Activated naive CD4-positive, alpha-beta T cell treated with anti-CD3 and anti-CD28 coated beads, Interleukin-2, amount 10 ng/mL, durations not matched to agents 7 days and 5 days (primary cell): ENCODE measurements around the gene STRN3.
A peak's percentile ranks its signal among the peaks of the same experiment; 100 is the strongest.
"Not testable (repeated sequence)": the region's sequence is repeated elsewhere in the genome, so short reads cannot be mapped to it uniquely, and the experiment has no call there.

Experiments used
- CTCF ChIA-PET: fragments of 350-600 bp; sonication (Branson Sonifier 250); formaldehyde crosslinking; loops from one replicate; lab custom pipeline; 2021; ENCODE audit warnings: antibody characterized with exemption; lab: Charles Lee
- DNase-seq: peaks from one replicate; pipeline ENCODE4 v3.0.0-alpha.2; 2020
- H3K27ac Mint-ChIP-seq: one replicate; pipeline ENCODE4 v1.8.0; 2021; ENCODE audit warnings: mild to moderate bottlenecking, moderate library complexity, mixed read lengths
- H3K27me3 Mint-ChIP-seq: one replicate; pipeline ENCODE4 v1.8.0; 2021; ENCODE audit warnings: mild to moderate bottlenecking, mixed read lengths
- H3K36me3 Mint-ChIP-seq: one replicate; pipeline ENCODE4 v1.8.0; 2021; ENCODE audit warnings: mixed read lengths
- H3K4me1 Mint-ChIP-seq: one replicate; pipeline ENCODE4 v1.8.0; 2021; ENCODE audit warnings: mixed read lengths
- H3K4me3 Mint-ChIP-seq: one replicate; pipeline ENCODE4 v1.8.0; 2021; ENCODE audit warnings: mild to moderate bottlenecking, moderate library complexity, mixed read lengths
- H3K9me3 Mint-ChIP-seq: one replicate; pipeline ENCODE4 v1.8.0; 2021; ENCODE audit warnings: mixed read lengths

STRN3 gene

GRCh38 chr14:31024577-31025366 is 1.4 kb downstream of the STRN3 start:
- no peak for DNase-seq
- Mint-ChIP-seq H3K9me3 (no peaks in the 10 kb centered on the region), H3K27ac (peak overlapping the region; percentile 80), H3K27me3 (no peaks in the 10 kb centered on the region), H3K4me1 (peaks cover 42% of the 10 kb centered on the region), H3K4me3 (peak overlapping the region; percentile 85), H3K36me3 (peaks cover 21% of the 10 kb centered on the region)
- CTCF ChIA-PET = no interaction called here

- Mint-ChIP-seq H3K27me3 (no peaks in the 10 kb centered on the region), H3K4me3 (peak overlapping the region; percentile 85), H3K4me1 (peaks cover 39% of the 10 kb centered on the region), H3K9me3 (no peaks in the 10 kb centered on the region), H3K27ac (no peak overlapping the region), H3K36me3 (peaks cover 21% of the 10 kb centered on the region)
- CTCF ChIA-PET = no interaction called here
- no peak for DNase-seq
These were observed 2.1 kb downstream of the STRN3 start for GRCh38 chr14:31024010-31024480.

- H3K4me1 Mint-ChIP-seq = peaks cover 37% of the 10 kb centered on the region
- no peaks in the 10 kb centered on the region for H3K9me3 Mint-ChIP-seq
- H3K27me3 Mint-ChIP-seq = no peaks in the 10 kb centered on the region
- CTCF ChIA-PET = no interaction called here
- H3K4me3 Mint-ChIP-seq = no peak overlapping the region
- no peak overlapping the region for H3K27ac Mint-ChIP-seq
- no peak for DNase-seq
- peaks cover 25% of the 10 kb centered on the region for H3K36me3 Mint-ChIP-seq
These were observed 3.8 kb downstream of the STRN3 start for GRCh38 chr14:31022386-31022785.

GRCh38 chr14:31021576-31021949 is 4.6 kb downstream of the STRN3 start:
- Mint-ChIP-seq H3K4me1 (peaks cover 30% of the 10 kb centered on the region), H3K27ac (no peak overlapping the region), H3K9me3 (no peaks in the 10 kb centered on the region)

GRCh38 chr14:31020834-31021575 is 5.2 kb downstream of the STRN3 start:
- H3K9me3 Mint-ChIP-seq = no peaks in the 10 kb centered on the region
- H3K4me3 Mint-ChIP-seq = no peak overlapping the region
- no peak for DNase-seq
- no peaks in the 10 kb centered on the region for H3K27me3 Mint-ChIP-seq
- no peak overlapping the region for H3K27ac Mint-ChIP-seq
- peaks cover 30% of the 10 kb centered on the region for H3K4me1 Mint-ChIP-seq
- CTCF ChIA-PET = no interaction called here
- peaks cover 25% of the 10 kb centered on the region for H3K36me3 Mint-ChIP-seq

More at GRCh38 chr14:31021576-31021949, 4.6 kb downstream of the STRN3 start:
- no peaks in the 10 kb centered on the region for H3K27me3 Mint-ChIP-seq
- DNase-seq = no peak
- CTCF ChIA-PET = no interaction called here
- no peak overlapping the region for H3K4me3 Mint-ChIP-seq
- H3K36me3 Mint-ChIP-seq = peaks cover 25% of the 10 kb centered on the region

GRCh38 chr14:31018057-31018645 is 8.0 kb downstream of the STRN3 start:
- H3K9me3 Mint-ChIP-seq = no peaks in the 10 kb centered on the region
- H3K4me1 Mint-ChIP-seq = peaks cover 13% of the 10 kb centered on the region
- CTCF ChIA-PET = no interaction called here
- no peaks in the 10 kb centered on the region for H3K27me3 Mint-ChIP-seq
- H3K4me3 Mint-ChIP-seq = no peak overlapping the region
- no peak for DNase-seq
- no peak overlapping the region for H3K27ac Mint-ChIP-seq
- H3K36me3 Mint-ChIP-seq = peaks cover 25% of the 10 kb centered on the region

- Mint-ChIP-seq H3K4me3 (no peak overlapping the region), H3K27ac (no peak overlapping the region), H3K4me1 (no peaks in the 10 kb centered on the region), H3K27me3 (no peaks in the 10 kb centered on the region), H3K9me3 (no peaks in the 10 kb centered on the region), H3K36me3 (peaks cover 13% of the 10 kb centered on the region)
- CTCF ChIA-PET = interaction anchor here (0.9 kb wide), 1 partner anchor 32 kb away, joined by 3 read pairs; no protein-coding TSS in a partner anchor
- DNase-seq = no peak
These were observed 12.3 kb downstream of the STRN3 start for GRCh38 chr14:31013841-31014240.

GRCh38 chr14:31010935-31011334 is 15.2 kb downstream of the STRN3 start:
- no peaks in the 10 kb centered on the region for H3K27me3 Mint-ChIP-seq
- CTCF ChIA-PET = no interaction called here
- H3K27ac Mint-ChIP-seq = no peak overlapping the region

GRCh38 chr14:31009836-31010574 is 16.2 kb downstream of the STRN3 start:
- H3K27me3 Mint-ChIP-seq = no peaks in the 10 kb centered on the region
- H3K9me3 Mint-ChIP-seq = no peaks in the 10 kb centered on the region
- no peaks in the 10 kb centered on the region for H3K4me1 Mint-ChIP-seq
- DNase-seq = no peak
- CTCF ChIA-PET = no interaction called here
- H3K36me3 Mint-ChIP-seq = peaks cover 17% of the 10 kb centered on the region
- H3K4me3 Mint-ChIP-seq = no peak overlapping the region
- no peak overlapping the region for H3K27ac Mint-ChIP-seq

More at GRCh38 chr14:31010935-31011334, 15.2 kb downstream of the STRN3 start:
- no peak for DNase-seq
- Mint-ChIP-seq H3K4me1 (no peaks in the 10 kb centered on the region), H3K4me3 (no peak overlapping the region), H3K9me3 (no peaks in the 10 kb centered on the region), H3K36me3 (peaks cover 16% of the 10 kb centered on the region)

- CTCF ChIA-PET = no interaction called here
- Mint-ChIP-seq H3K4me1 (peaks cover 6% of the 10 kb centered on the region), H3K27me3 (no peaks in the 10 kb centered on the region), H3K4me3 (no peak overlapping the region), H3K27ac (no peak overlapping the region), H3K9me3 (no peaks in the 10 kb centered on the region), H3K36me3 (peaks cover 21% of the 10 kb centered on the region)
- DNase-seq = no peak
These were observed 19.5 kb downstream of the STRN3 start for GRCh38 chr14:31006703-31007102.

GRCh38 chr14:31004007-31004406 is 22.2 kb downstream of the STRN3 start:
- H3K27me3 Mint-ChIP-seq, CTCF ChIA-PET, H3K4me1 Mint-ChIP-seq, H3K27ac Mint-ChIP-seq, H3K9me3 Mint-ChIP-seq, H3K4me3 Mint-ChIP-seq, DNase-seq: not testable (repeated sequence)
- H3K36me3 Mint-ChIP-seq = peaks cover 41% of the 10 kb centered on the region

GRCh38 chr14:31003284-31003683 is 22.9 kb downstream of the STRN3 start:
- Mint-ChIP-seq H3K4me1 (peaks cover 8% of the 10 kb centered on the region), H3K27me3 (no peaks in the 10 kb centered on the region), H3K9me3 (peaks cover 9% of the 10 kb centered on the region), H3K36me3 (peaks cover 47% of the 10 kb centered on the region), H3K4me3 (no peak overlapping the region), H3K27ac (peak overlapping the region; percentile 37)
- DNase-seq = no peak
- CTCF ChIA-PET = no interaction called here

GRCh38 chr14:31001339-31001658 is 24.9 kb downstream of the STRN3 start:
- Mint-ChIP-seq H3K4me3 (no peak overlapping the region), H3K9me3 (peaks cover 16% of the 10 kb centered on the region), H3K4me1 (peaks cover 9% of the 10 kb centered on the region), H3K27ac (no peak overlapping the region), H3K27me3 (no peaks in the 10 kb centered on the region), H3K36me3 (peaks cover 55% of the 10 kb centered on the region)
- no peak for DNase-seq
- CTCF ChIA-PET = no interaction called here
